ENCODE measurements around the gene GBX1.

GBX1 gene

GRCh38 chr7:151139791-151140190 is 27.7 kb downstream of the GBX1 start:
- DNase-seq (ENCODE audit: low spot score) (no peak), FAIRE-seq (no peak)

- DNase-seq (ENCODE audit: low spot score) (no peak), FAIRE-seq (no peak)
Observed at GRCh38 chr7:151139071-151139790, 28.3 kb downstream of the GBX1 start.

- DNase-seq (ENCODE audit: low spot score) = no peak
- no peak for FAIRE-seq
Observed at GRCh38 chr7:151138153-151138851, 29.2 kb downstream of the GBX1 start.

- DNase-seq (ENCODE audit: low spot score) (no peak), FAIRE-seq (no peak)
Observed at GRCh38 chr7:151137791-151138152, 29.7 kb downstream of the GBX1 start.

- FAIRE-seq (no peak), DNase-seq (ENCODE audit: low spot score) (no peak)
Observed at GRCh38 chr7:151137076-151137675, 30.3 kb downstream of the GBX1 start.

GRCh38 chr7:151135866-151136843 is 31.3 kb downstream of the GBX1 start:
- DNase-seq (ENCODE audit: low spot score) = no peak
- no peak for FAIRE-seq

GRCh38 chr7:151135525-151135845 is 32.0 kb downstream of the GBX1 start:
- FAIRE-seq = no peak
- DNase-seq (ENCODE audit: low spot score) = no peak

GRCh38 chr7:151134743-151135524 is 32.6 kb downstream of the GBX1 start:
- no peak for DNase-seq (ENCODE audit: low spot score)
- no peak for FAIRE-seq

- FAIRE-seq (no peak), DNase-seq (ENCODE audit: low spot score) (no peak)
Observed at GRCh38 chr7:151133986-151134742, 33.3 kb downstream of the GBX1 start.

- FAIRE-seq (no peak), DNase-seq (ENCODE audit: low spot score) (no peak)
Observed at GRCh38 chr7:151133266-151133985, 34.1 kb downstream of the GBX1 start.

GRCh38 chr7:151132461-151133205 is 34.9 kb downstream of the GBX1 start:
- FAIRE-seq (no peak), DNase-seq (ENCODE audit: low spot score) (no peak)

GRCh38 chr7:151131592-151132293 is 35.8 kb downstream of the GBX1 start:
- FAIRE-seq = no peak
- DNase-seq (ENCODE audit: low spot score) = no peak

GRCh38 chr7:151131224-151131591 is 36.3 kb downstream of the GBX1 start:
- FAIRE-seq = no peak
- DNase-seq (ENCODE audit: low spot score) = no peak

GRCh38 chr7:151130741-151131157 is 36.7 kb downstream of the GBX1 start:
- FAIRE-seq (no peak), DNase-seq (ENCODE audit: low spot score) (no peak)

- FAIRE-seq (no peak), DNase-seq (ENCODE audit: low spot score) (no peak)
Observed at GRCh38 chr7:151129960-151130591, 37.4 kb downstream of the GBX1 start.

- DNase-seq (ENCODE audit: low spot score) (no peak), FAIRE-seq (no peak)
Observed at GRCh38 chr7:151129117-151129959, 38.2 kb downstream of the GBX1 start.

GRCh38 chr7:151128716-151129115 is 38.8 kb downstream of the GBX1 start:
- FAIRE-seq (no peak), DNase-seq (ENCODE audit: low spot score) (no peak)
